Esophagus muscularis mucosa (tissue), 4 donors: ENCODE results near the gene IQCN. TPM values are rescaled to one million over a fixed set of nuclear protein-coding genes. Genes with fewer than 3 reads are reported as not detected.
A peak's percentile ranks its signal among the peaks of the same experiment; 100 is the strongest.

Experiments
- DNase-seq: peaks from one replicate; pipeline ENCODE4 v3.0.0-alpha.2; 2017; ENCODE audit errors: extremely low spot score
- H3K27ac ChIP-seq, 4 donors: fragments of 200-600 bp; sonication (generic); replicated peaks in 1 of 4; 1 replicate in 3 of 4; 2 replicates in 1 of 4; pipeline ENCODE4 v1.5.1; 2016 to 2019; ENCODE audit warnings: mild to moderate bottlenecking in 1 of 4
- H3K27me3 ChIP-seq, 4 donors: fragments of 200-600 bp; sonication (generic); one replicate each; pipeline versions ENCODE4 v1.5.1 to v1.6.0; 2016 to 2019
- H3K36me3 ChIP-seq, 4 donors: fragments of 200-600 bp; sonication (generic); one replicate each; pipeline ENCODE4 v1.5.1; 2016 to 2019
- H3K4me1 ChIP-seq, 4 donors: fragments of 200-600 bp; sonication (generic); one replicate each; pipeline ENCODE4 v1.5.1; 2016 to 2019
- H3K4me3 ChIP-seq, 4 donors: fragments of 200-600 bp; sonication (generic); 1 replicate in 2 of 4; 2 replicates in 2 of 4; pipeline ENCODE4 v1.5.1; 2016 to 2019; ENCODE audit warnings: mild to moderate bottlenecking in 4 of 4, moderate library complexity in 1 of 4
- H3K9me3 ChIP-seq, 4 donors: fragments of 200-600 bp; sonication (generic); 1 replicate in 3 of 4; 2 replicates in 1 of 4; pipeline ENCODE4 v1.5.1; 2016 to 2019
- CTCF ChIP-seq, 3 experiments: fragments of 200-600 bp in 2 of 3; fragments of 450-650 bp in 1 of 3; sonication (generic) in 2 of 3; IDR thresholded peaks; one replicate each; pipeline ENCODE4 v1.5.1; 2017 to 2019; ENCODE audit warnings: antibody characterized with exemption in 3 of 3, mild to moderate bottlenecking in 2 of 3, moderate library complexity in 1 of 3
- EP300 ChIP-seq: sonication (generic); formaldehyde crosslinking; IDR thresholded peaks from one replicate; pipeline ENCODE4 v1.6.1; 2017; ENCODE audit warnings: antibody characterized with exemption
- POLR2A ChIP-seq: fragments of 450-650 bp; IDR thresholded peaks from one replicate; pipeline ENCODE4 v1.6.1; 2017; ENCODE audit warnings: antibody characterized with exemption, moderate library complexity, mild to moderate bottlenecking, low read depth
- POLR2AphosphoS5 ChIP-seq, 2 donors: sonication (generic); formaldehyde crosslinking; IDR thresholded peaks; one replicate each; pipeline ENCODE4 v1.6.1; 2017; ENCODE audit warnings: antibody characterized with exemption in 2 of 2
- WGBS: methylation state at CpG from one replicate; pipeline ENCODE4 v1.1.5; 2018; 5-methylcytosine and 5-hydroxymethylcytosine counted together
- intact Hi-C: fragments of 100-400 bp; cut with DNase I; formaldehyde crosslinking; loops from one replicate; pipeline ENCODE4 v1.15.1; 2023
- total RNA-seq, 4 donors: library from RNA; depleted of rRNA; stranded (reverse); fragments of >200 nt; gene quantifications; one replicate each; pipeline versions ENCODE4 v1.1.0 to v1.2.1, GENCODE V29; 2016

The IQCN gene
- total RNA-seq, 4 donors from 2014 or later, result 0.52 to 2.5 (median 1.3) TPM

- H3K4me1 ChIP-seq, result peaks cover 62 to 70% (median 64%) of the 10 kb centered on the region in 4 donors
- 63% methylated on average over 3 of the region's 4 CpGs for WGBS
Observed at GRCh38 chr19:18301718-18302111, 27.5 kb upstream of the IQCN start.

GRCh38 chr19:18300930-18301717 is 26.9 kb upstream of the IQCN start:
- no peak overlapping the region for H3K4me3 ChIP-seq
- no peaks in the 10 kb centered on the region for H3K9me3 ChIP-seq
- TF ChIP-seq POLR2AphosphoS5 (IDR thresholded peaks at IDR 0.05) (peak; percentile 69 to 74), EP300 (no peak)
- WGBS, result 58% methylated on average over 8 of the region's 18 CpGs
- intact Hi-C loops, result no loop called here
- no peak for DNase-seq
- H3K27me3 ChIP-seq, result no peaks in the 10 kb centered on the region
- H3K27ac ChIP-seq, result peak overlapping the region; percentile 93 to 99 (median 98)
- H3K4me1 ChIP-seq, result peaks cover 56 to 64% (median 58%) of the 10 kb centered on the region in 4 donors
- H3K36me3 ChIP-seq, result no peaks in the 10 kb centered on the region

More at GRCh38 chr19:18301718-18302111, 27.5 kb upstream of the IQCN start:
- Histone ChIP-seq H3K27me3 (no peaks in the 10 kb centered on the region), H3K27ac (peak overlapping the region; percentile 93 to 99 (median 98)), H3K36me3 (no peaks in the 10 kb centered on the region), H3K9me3 (no peaks in the 10 kb centered on the region), H3K4me3 (no peak overlapping the region)
- intact Hi-C loops, result no loop called here
- TF ChIP-seq POLR2A, result no peak
- no peak for TF ChIP-seq EP300
- no peak for TF ChIP-seq CTCF (IDR thresholded peaks at IDR 0.05)
- TF ChIP-seq POLR2AphosphoS5 (IDR thresholded peaks at IDR 0.05), result no peak
- DNase-seq, result no peak

GRCh38 chr19:18299654-18300053 is 25.4 kb upstream of the IQCN start:
- no peak for TF ChIP-seq POLR2A
- no peak for TF ChIP-seq CTCF (IDR thresholded peaks at IDR 0.05)
- no peak for TF ChIP-seq POLR2AphosphoS5 (IDR thresholded peaks at IDR 0.05)
- TF ChIP-seq EP300, result no peak
- H3K36me3 ChIP-seq, result no peaks in the 10 kb centered on the region
- H3K9me3 ChIP-seq, result no peaks in the 10 kb centered on the region
- DNase-seq, result no peak
- H3K4me1 ChIP-seq, result peaks cover 42 to 49% (median 43%) of the 10 kb centered on the region in 4 donors
- no peaks in the 10 kb centered on the region for H3K27me3 ChIP-seq
- WGBS, result 96% methylated on average over 9 of the region's 9 CpGs
- intact Hi-C loops, result no loop called here
- H3K27ac ChIP-seq, result peak overlapping the region in 1 of 4 donors; percentile 93
- no peak overlapping the region for H3K4me3 ChIP-seq

GRCh38 chr19:18298601-18299000 is 24.3 kb upstream of the IQCN start:
- no peak overlapping the region for H3K27ac ChIP-seq

More at GRCh38 chr19:18298601-18299000, 24.3 kb upstream of the IQCN start:
- peaks cover 32 to 48% (median 39%) of the 10 kb centered on the region in 4 donors for H3K4me1 ChIP-seq
- H3K27me3 ChIP-seq, result no peaks in the 10 kb centered on the region
- 83% methylated on average over 6 of the region's 6 CpGs for WGBS
- H3K9me3 ChIP-seq, result no peaks in the 10 kb centered on the region
- TF ChIP-seq POLR2AphosphoS5 (IDR thresholded peaks at IDR 0.05) (no peak), EP300 (no peak), POLR2A (no peak), CTCF (IDR thresholded peaks at IDR 0.05) (no peak)
- no peaks in the 10 kb centered on the region for H3K36me3 ChIP-seq
- no peak overlapping the region for H3K4me3 ChIP-seq
- intact Hi-C loops, result no loop called here
- no peak for DNase-seq
